ENCODE data around the gene ARSB.
"Not testable (repeated sequence)": the region's sequence is repeated elsewhere in the genome, so short reads cannot be mapped to it uniquely, and the experiment has no call there.

ARSB gene

GRCh38 chr5:78738104-78738503 lies 247.0 kb downstream of the ARSB start:
- no peak for TF ChIP-seq CTCF (IDR thresholded peaks at IDR 0.05; ENCODE audit: low read depth, low read length)
- no peak for DNase-seq (ENCODE audit: extremely low read depth, low read depth)

- TF ChIP-seq CTCF (IDR thresholded peaks at IDR 0.05; ENCODE audit: low read depth, low read length) = no peak
- no peak for DNase-seq (ENCODE audit: extremely low read depth, low read depth)
Observed at GRCh38 chr5:78735834-78736463, 249.2 kb downstream of the ARSB start.

GRCh38 chr5:78734950-78735349 lies 250.2 kb downstream of the ARSB start:
- TF ChIP-seq CTCF (IDR thresholded peaks at IDR 0.05; ENCODE audit: low read depth, low read length) = no peak

GRCh38 chr5:78734094-78734845 lies 250.8 kb downstream of the ARSB start:
- no peak for DNase-seq (ENCODE audit: extremely low read depth, low read depth)
- TF ChIP-seq CTCF (IDR thresholded peaks at IDR 0.05; ENCODE audit: low read depth, low read length) = no peak

More at GRCh38 chr5:78734950-78735349, 250.2 kb downstream of the ARSB start:
- no peak for DNase-seq (ENCODE audit: extremely low read depth, low read depth)

GRCh38 chr5:78732721-78733120 lies 252.4 kb downstream of the ARSB start:
- not testable (repeated sequence) for DNase-seq (ENCODE audit: extremely low read depth, low read depth)

GRCh38 chr5:78731884-78732283 lies 253.2 kb downstream of the ARSB start:
- no peak for TF ChIP-seq CTCF (IDR thresholded peaks at IDR 0.05; ENCODE audit: low read depth, low read length)
- no peak for DNase-seq (ENCODE audit: extremely low read depth, low read depth)

GRCh38 chr5:78730300-78731094 lies 254.6 kb downstream of the ARSB start:
- TF ChIP-seq CTCF (IDR thresholded peaks at IDR 0.05; ENCODE audit: low read depth, low read length) = no peak
- no peak for DNase-seq (ENCODE audit: extremely low read depth, low read depth)

Data from AG09319 (cell line).